DMS153 treated with DMSO at 0.1 percent for 48 hours (cell line): ENCODE measurements around the gene TERB2.
"Not testable (repeated sequence)": the region's sequence is repeated elsewhere in the genome, so short reads cannot be mapped to it uniquely, and the experiment has no call there.

ENCODE experiments used
- DNase-seq: peaks from one replicate; lab custom pipeline; 2025; ENCODE audit not compliant: unreplicated experiment; lab: John Stamatoyannopoulos, UW

The TERB2 gene, protein sequence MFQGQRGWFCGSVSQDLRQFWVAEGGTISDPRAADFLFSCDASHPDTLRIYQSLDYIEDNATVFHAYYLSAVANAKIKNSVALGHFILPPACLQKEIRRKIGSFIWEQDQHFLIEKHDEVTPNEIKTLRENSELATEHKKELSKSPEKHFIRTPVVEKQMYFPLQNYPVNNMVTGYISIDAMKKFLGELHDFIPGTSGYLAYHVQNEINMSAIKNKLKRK

DNA sequence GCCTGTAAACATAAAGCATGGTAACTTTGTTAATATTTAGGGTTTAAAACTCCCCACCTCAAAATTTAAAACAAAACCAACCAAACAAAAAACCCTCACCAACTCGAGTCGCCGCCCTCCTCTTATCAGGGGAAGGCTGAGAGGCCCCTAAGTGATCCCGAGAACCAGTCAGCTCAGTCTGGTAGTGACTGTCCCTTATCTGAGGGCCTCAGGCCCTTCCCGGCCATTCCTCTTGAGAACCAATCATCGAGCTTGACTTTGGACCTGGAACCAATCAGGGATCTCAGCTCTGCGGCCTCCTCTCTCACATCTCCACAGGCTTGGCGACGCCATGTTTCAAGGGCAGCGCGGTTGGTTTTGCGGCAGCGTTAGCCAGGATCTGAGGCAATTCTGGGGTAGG is at the start of gene TERB2:
Gene TERB2 (plus strand): TSS at position 300 of the 400 bp plus-strand sequence. CDS start 32 bp downstream, at position 332.
- DNase-seq: no peak

DNA sequence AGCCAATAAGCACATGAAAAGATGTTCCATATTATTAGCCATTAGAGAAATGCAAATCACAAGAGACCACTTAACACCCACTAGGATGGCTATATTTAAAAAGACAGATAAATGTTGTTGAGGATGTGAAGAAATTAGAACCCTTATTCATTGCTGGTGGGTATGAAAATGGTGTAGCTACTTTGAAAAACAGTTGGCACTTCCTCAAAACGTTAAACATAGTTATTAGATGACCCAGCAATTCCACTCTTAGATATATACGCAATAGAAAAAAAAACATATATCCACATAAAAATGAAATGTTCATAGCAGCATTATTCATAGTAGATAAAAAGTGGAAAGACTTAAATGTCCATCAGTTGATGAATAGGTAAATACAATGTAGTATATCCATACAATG is 47.1 kb upstream of the TERB2 start:
- no peak for DNase-seq

DNA sequence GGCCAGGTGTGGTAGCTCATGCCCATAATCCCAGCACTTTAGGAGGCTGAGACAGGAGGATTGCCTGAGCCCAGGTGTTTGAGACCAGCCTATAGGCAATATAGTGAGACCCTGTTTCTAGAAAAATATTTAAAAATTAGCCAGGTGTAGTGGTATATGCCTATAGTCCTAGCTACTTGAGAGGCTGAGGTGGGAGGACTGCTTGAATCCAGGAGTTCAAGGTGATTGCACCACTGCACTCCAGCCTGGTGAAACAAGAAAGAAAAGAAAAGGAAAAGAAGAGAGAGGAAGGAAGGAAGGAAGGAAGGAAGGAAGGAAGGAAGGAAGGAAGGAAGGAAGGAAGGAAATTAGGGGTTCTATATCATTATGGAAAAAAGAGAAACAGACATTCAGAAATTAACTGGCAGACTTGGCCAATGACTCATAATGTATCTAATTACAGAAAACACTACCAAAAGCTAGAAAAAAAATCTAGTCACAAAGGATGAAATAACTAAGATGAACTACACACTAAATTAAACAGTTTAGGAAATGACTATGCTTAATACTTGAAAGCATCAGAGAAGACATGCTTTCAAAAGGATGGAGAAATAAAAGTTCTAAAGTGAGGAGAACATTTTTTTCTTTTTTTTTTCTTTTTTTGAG is 45.4 kb upstream of the TERB2 start:
- DNase-seq: no peak

DNA sequence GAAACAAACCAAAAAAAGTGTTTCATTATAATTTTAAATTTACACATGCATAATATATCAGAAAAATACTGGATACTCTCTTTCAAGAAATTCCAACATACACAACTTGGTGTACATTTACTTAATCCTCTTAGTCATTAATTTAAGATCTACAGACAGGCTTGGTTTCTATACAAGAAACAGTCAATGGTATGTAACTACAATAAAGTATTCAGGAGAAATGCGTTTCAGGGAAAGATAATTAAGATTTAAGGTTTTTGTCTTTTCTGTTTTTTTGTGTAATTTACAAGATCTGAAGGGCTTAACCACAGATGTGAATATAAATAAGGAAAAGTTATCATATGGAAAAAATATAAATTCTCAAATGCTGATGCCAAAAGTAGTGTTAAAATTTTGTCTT is 44.3 kb upstream of the TERB2 start:
- not testable (repeated sequence) for DNase-seq

DNA sequence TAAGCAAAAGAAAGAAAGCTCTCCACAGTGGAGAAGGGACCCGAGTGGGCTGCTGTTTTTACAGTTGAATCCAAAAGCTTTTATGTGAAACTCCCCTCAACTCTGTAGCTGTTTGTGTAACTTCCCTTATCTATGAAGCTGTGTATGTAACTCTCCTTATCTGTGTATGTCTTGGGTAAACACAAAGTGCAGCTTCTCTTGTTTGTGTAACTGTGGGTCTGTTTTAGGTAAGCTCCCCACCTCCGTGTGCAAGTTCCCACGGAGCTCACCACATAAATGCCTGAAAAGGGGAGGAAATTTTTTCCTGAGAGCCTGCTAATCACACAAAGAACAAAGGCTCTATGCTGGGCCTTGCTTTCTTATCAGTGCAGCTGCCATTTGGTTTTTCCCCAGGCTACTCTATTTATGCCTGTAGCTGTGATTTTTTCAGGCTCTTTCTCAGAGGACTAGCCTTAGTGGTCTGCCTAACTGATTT is 43.5 kb upstream of the TERB2 start:
- DNase-seq: not testable (repeated sequence)

DNA sequence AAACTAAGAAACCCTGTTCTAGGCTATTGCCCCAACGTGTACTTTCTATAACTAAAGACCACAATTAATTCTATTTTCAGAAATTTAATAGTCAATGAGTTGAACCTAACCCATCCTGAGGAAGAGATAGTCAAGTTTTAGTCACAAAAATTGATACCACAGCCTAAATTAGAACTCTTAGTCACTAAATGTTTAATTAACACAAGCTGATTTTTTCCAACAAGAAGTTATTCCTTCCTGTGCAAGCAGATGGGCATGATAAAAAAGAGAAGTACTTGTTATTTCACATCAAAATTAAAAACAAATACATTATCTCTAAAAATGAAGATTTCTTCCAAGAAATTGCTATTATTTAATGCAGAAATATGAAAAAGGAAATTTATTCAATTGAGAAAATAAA is 38.4 kb upstream of the TERB2 start:
- no peak for DNase-seq

DNA sequence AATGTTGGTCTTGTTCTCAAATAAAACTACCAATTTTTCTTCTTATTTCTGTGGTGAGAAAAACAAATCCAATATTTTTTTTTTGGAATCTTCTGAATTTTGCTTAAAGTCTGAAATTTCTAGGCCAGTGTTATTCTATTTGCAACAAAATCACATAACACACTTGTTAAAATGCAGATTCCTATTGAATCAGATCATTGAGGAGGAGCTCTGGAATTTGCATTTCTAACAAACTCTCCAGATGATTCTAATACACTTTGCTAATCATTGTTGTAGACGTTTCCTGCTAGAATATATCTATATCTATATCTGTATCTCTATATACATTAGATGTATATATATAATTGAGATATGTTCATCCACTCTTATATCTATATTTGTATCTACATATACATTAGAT is 27.8 kb upstream of the TERB2 start:
- not testable (repeated sequence) for DNase-seq

DNA sequence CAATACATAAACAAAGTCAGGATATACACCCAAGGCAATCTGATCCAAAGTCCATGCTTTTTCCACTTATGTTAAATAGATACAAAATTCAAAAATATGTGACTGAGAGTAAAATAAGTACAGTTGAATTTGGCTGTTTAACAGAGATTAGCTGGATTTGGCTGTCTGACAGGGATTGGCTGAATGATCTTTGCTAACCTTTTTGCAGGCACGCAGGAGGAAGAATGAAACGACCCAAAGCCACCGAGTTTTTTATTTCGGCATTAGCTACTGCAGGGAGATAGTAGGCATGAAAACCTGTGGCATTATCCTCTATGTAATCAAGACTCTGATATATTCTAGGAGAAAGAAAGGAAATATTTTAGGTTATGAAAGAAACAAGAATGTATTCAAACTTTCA is 26.2 kb upstream of the TERB2 start:
- DNase-seq: not testable (repeated sequence)

DNA sequence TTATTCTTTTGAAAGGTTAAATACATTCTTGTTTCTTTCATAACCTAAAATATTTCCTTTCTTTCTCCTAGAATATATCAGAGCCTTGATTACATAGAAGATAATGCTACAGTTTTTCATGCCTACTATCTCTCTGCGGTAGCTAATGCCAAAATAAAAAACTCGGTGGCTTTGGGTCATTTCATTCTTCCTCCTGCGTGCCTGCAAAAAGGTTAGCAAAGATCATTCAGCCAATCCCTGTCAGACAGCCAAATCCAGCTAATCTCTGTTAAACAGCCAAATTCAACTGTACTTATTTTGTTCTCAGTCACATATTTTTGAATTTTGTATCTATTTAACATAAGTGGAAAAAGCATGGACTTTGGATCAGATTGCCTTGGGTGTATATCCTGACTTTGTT is 1.8 kb downstream of the TERB2 start:
- not testable (repeated sequence) for DNase-seq

DNA sequence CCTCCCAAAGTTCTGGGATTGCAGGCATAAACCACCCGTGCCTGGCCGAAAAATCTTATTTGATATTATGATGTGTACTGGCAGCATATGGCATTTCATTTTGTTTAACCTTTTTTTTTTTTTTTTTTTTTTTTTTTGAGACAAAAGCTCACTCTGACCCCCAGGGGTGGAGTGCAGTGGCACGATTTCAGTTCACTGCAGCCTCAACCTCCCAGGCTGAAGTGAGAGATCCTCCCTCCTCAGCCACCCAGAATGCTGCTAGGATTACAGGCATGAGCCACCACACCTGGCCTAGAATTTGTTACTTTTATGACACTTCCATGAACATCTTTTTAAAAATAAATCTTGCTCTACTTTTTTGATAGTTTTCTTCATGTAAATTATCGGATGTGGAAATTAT is 12.0 kb downstream of the TERB2 start:
- DNase-seq: no peak

DNA sequence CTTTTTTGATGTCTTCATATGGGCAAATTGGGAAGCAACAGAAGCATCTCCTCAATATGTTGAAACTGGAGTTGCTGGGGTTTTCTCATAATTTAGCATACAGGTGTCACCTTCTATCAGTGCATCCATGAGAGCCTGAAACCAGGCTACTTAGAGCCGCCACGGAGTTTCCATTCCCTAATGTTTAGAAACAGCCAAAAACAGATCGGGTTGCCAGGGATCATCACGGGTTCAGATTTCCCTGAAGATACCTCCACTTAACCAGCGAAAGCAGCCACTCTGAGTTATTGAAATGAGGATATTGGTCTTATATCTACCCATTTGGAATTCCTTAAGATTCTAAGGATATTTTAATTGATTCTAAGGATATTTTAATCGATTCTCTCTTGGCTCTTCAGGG is 14.5 kb downstream of the TERB2 start:
- DNase-seq: no peak

DNA sequence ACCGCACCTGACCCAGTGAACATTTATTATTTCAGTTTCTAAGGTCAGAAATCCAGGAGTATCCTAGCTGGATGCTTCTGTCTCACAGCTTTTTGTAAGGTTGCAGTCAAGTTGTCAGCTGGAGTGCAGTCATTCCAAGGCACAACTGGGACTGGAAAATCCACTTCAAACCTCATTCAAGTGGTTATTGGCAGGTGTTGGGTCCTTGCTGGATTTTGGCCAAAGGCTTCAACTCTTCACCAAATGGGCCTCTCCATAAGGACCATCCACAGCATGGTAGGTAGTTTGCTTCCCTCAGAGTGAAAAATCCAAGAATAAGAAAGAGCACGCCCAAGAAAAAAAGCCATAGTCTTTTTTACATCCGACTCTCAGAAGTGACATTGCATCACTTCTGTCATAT is 19.7 kb downstream of the TERB2 start:
- DNase-seq: not testable (repeated sequence)

DNA sequence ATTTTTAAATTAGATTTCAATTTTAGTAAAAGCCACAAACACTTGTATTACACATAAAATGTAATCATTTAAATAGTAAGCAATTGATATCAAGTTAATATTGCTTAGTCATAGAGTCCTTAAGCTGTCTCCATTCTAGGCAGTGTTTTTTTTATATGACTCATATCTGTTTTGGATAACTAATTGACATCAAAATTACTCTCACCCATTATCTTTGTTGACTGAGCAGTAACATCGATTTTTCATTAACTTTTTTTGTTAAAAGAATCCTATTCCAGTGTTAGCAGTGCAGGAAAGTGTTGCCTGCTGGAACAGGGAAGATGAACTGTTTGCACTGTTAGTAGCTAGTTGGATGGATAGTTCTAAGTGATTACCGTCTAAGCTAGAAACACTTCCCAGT is 21.3 kb downstream of the TERB2 start:
- DNase-seq: not testable (repeated sequence)

DNA sequence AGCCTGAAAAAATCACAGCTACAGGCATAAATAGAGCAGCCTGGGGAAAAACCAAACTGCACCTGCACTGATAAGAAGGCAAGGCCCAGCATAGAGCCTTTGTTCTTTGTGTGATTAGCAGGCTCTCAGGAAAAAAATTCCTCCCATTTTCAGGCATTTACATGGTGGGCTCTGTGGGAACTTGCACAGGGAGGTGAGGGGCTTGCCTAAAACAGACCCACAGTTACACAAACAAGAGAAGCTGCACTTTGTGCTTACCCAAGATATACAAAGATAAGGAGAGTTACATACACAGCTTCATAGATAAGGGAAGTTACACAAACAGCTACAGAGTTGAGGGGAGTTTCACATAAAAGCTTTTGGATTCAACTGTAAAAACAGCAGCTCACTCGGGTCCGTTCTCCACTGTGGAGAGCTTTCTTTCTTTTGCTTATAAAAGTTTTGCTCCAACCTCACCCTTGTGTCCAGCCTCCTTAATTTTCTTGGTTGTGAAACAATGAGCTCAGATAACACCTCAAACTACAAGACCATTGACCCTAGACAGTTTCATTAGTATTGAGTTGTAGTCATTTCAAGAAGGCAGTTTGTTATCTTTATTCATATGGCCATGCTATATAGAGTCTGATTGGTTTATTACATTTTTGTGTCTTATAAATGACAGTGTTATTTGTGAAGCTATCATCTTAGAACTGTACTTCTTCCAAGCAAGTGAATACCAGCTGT is 23.3 kb downstream of the TERB2 start:
- not testable (repeated sequence) for DNase-seq

DNA sequence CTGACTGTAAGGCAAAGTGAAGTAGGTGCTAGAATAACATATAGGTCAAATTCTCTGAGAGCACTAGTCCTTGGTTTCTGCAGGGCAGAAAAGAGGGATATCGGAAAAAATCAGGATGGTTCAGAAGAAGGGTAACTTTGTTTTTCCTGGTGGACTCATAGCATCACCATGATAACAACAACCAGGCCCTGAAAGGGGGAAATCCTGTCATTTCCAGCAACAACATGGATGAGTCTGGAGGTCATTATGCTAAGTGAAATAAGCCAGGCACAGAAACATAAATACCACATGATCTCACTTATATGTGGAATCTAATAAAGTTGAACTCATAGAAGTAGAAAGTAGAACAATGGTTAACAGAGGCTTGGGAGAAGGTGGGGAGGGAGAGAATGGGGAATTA is 27.7 kb downstream of the TERB2 start:
- DNase-seq: not testable (repeated sequence)

DNA sequence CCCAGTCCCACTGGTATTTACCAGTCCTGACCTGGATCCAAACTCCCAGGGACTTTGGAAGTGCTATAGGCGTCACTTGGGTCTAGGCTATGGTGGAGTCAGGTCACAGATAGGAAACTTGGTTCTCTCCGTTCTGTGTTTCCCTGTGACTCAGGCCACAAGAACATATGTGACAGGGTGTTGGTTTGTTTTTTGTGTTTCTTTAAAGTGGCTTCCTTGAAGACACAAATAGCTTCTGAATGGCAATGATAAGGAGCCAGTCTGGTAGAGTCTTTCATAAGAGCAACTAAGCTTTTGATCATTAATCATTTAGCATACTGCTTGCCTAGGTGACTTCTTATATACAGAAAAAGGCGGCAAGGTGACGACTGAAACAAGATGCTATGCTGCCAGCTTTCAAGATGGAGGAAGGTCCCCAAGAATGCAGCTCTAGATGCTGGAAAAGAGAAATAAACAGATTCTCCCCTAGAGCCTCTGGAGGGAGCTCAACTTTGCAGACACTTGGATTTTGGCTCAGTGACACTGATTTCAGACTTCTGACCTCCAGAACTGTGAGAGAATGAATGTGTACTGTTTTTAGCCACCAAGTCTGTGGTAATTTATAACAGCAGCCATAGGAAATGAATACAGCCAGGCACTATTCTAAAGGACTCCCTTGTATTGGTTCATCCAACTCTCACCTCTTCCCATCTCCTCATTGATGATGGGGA is 30.0 kb downstream of the TERB2 start:
- DNase-seq: not testable (repeated sequence)

DNA sequence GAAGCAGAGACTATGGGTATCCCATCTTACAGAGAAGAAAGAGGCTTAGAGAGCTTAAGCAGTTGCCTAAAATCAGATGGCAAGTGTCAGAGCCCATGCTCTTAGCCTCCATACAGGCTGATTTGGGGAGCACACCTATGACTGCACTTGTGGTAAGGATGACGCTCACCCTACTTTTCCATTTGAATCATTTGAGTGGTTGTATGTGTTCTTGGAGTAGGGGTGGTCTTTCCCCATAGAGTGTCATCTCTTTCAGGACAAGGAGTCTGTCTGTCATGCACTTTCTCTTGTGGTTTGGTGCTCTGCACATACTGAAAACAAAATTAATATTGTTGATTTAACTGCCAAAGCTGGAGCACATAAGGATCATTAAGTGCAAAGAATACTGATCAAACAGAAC is 31.2 kb downstream of the TERB2 start:
- DNase-seq: not testable (repeated sequence)

DNA sequence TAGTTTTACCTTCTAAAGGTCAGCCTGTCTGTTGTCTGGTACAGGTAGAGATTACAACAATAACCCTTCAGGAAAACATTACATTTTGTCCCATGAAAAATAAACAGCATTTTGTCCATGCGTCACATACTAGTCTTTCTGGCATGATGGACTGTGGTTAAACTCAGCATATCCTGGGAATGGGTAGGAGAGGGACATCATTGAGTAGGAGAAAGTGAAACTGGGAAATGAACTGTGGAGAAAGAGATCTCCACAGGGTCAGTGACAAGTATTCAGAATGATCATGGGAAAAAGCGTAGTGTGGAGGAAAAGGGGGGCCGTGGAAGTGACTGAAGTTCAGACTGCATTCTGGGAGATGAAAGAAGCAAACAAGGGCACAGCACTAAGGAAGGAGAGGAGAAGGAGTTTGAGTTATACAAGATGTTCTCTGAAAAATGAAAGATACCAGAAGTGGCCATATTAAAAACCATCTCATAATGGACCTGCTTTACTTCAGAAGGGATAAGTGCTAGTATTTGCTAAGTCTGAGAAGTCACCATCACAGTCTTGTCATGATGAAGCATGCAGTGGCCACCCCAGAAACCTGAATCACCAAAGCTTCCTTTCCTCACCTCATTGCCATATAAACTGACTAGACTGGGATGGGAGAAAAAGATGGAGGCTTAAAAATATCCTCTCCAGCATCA is 31.8 kb downstream of the TERB2 start:
- not testable (repeated sequence) for DNase-seq

DNA sequence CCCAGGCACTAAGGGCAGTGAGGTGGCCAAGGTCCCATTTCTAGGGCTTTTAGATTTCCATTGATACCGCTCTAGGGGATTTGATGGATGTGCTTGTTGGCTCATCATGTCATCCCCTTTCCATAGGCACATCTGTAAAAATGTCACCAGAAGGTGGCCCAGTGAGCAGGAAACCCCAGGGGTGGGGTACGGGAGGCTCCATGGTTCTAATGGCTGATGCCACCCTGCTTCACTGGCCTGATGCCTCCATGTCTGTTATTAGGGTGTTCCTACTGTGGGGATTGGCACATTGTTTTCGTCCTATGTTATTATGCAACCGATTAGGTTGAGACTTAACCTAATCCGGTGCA is 32.4 kb downstream of the TERB2 start:
- DNase-seq: not testable (repeated sequence)

DNA sequence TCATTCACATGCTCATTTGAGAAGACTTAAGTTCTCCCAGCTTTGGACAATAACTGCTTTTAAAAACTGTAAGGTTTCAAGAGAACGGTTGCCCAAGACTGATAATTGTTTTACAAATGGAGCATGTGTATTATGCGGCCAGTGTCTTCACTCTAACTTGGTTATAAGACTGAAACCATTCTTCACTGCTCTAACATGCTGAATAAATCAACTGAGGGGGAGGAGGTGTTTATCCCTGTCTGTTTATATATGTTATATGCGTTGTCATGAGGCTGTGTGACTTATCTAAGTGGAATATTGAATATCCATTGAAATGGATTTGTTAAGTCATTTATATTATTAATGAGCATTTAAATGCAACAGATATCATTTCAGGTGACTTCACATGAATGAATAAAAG is 41.1 kb downstream of the TERB2 start:
- DNase-seq: not testable (repeated sequence)

DNA sequence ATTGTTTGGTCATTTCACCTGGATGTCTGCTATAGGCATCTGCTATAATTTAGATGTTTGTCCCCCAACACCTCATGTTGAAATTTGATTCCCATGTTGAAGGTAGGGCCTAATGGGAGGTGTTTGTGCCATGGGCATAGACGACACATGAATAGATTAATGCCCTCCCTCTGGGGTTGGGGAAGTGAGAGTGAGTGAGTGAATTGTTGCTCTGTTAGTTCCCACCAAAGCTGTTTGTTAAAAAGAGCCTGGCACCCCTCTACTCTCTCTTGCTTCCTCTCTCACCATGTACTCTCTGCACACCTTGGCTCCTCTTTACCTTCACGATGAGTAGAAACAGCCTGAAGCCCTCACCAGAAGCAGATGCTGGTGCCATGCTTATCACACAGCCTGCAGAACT is 42.6 kb downstream of the TERB2 start:
- no peak for DNase-seq
